DOHH2 (cell line): ENCODE measurements around the gene NLGN1.

Experiments used
- CTCF ChIP-seq: fragments of 200-600 bp; sonication (generic); IDR thresholded peaks from one replicate; pipeline ENCODE4 v1.5.1; 2014; ENCODE audit warnings: antibody characterized with exemption, mild to moderate bottlenecking, low read depth, low read length; ENCODE audit not compliant: poor library complexity, severe bottlenecking
- EZH2phosphoT487 ChIP-seq: fragments of 200-600 bp; sonication (generic); IDR thresholded peaks from 2 replicates; pipeline ENCODE4 v1.6.1; 2017; ENCODE audit warnings: borderline replicate concordance, mild to moderate bottlenecking, antibody characterized with exemption, low read length, moderate library complexity, mixed read lengths

GRCh38 chr3:174322789-174323188, 925.2 kb downstream of the NLGN1 start:
- TF ChIP-seq CTCF = no peak
- TF ChIP-seq EZH2phosphoT487 = no peak
